MM.1S (cell line): ENCODE results near the gene C9orf43.

ENCODE experiments used
- EZH2 ChIP-seq: fragments of 300-600 bp; sonication (generic); optimal IDR thresholded peaks from 2 replicates; pipeline ENCODE3; 2017; ENCODE audit warnings: low read depth, mild to moderate bottlenecking, antibody characterized with exemption, low read length, mixed read lengths
- TF ChIP-seq, protein P1 (sequence below): fragments of 300-600 bp; sonication (generic); IDR thresholded peaks from 2 replicates; pipeline ENCODE4 v1.5.1; 2016; ENCODE audit warnings: antibody characterized with exemption, low read length, mixed read lengths

DNA sequence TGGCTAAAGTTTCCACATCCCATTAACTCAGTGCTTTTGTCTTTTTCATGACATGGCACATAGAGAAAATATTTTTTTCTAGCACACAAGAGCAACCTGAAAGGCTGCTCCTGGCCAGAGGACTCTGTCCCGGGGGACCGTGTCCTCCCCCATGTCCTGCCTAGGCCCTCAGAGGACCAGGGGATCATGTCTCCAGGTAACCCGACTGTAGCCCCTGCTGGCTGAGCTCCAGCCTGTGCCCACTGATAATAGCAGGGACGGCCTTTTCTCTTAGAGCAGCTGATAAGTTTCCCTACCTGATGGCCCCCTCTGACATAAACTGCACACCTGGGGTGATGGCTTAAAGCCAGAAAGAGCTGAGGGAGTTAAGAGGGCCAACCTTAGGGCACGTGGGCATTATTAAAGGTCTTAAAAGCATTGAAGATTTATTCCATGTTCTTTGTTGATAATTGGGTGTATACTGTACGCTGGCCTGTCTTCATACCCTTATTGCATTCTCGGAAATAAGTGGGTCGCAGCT is 39.7 kb upstream of the C9orf43 start:
- no peak for TF ChIP-seq EZH2
- TF ChIP-seq, protein P1, sequence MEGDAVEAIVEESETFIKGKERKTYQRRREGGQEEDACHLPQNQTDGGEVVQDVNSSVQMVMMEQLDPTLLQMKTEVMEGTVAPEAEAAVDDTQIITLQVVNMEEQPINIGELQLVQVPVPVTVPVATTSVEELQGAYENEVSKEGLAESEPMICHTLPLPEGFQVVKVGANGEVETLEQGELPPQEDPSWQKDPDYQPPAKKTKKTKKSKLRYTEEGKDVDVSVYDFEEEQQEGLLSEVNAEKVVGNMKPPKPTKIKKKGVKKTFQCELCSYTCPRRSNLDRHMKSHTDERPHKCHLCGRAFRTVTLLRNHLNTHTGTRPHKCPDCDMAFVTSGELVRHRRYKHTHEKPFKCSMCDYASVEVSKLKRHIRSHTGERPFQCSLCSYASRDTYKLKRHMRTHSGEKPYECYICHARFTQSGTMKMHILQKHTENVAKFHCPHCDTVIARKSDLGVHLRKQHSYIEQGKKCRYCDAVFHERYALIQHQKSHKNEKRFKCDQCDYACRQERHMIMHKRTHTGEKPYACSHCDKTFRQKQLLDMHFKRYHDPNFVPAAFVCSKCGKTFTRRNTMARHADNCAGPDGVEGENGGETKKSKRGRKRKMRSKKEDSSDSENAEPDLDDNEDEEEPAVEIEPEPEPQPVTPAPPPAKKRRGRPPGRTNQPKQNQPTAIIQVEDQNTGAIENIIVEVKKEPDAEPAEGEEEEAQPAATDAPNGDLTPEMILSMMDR, result no peak
